Hippocampal formation (tissue), 2 donors: ENCODE results near the gene PPP1R9A.
"Not testable (repeated sequence)": the region's sequence is repeated elsewhere in the genome, so short reads cannot be mapped to it uniquely, and the experiment has no call there.

Source experiments
- DNase-seq, 2 donors: peaks; one replicate each; lab custom pipeline; 2025; lab: John Stamatoyannopoulos, UW

The PPP1R9A gene

DNA sequence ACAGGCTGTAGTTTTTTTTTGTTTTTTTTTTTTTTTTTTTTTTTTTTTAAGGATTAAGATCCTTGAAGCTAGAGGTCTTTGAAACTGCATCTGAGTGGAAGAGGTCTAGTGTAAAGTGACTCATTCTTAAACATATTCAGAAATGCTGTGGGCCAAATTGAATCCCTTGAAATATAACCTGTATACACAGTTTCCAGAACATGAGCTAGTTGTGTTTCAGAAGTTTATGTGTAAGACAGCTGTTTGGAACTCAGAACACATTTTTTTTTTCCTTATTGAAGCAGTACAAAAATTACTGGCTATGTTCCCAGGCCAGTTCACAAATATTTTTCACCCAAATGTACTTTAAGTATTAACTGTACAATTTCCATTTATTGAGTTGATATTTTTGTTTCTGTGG, 67.9 kb downstream of the PPP1R9A start:
- no peak for DNase-seq

DNA sequence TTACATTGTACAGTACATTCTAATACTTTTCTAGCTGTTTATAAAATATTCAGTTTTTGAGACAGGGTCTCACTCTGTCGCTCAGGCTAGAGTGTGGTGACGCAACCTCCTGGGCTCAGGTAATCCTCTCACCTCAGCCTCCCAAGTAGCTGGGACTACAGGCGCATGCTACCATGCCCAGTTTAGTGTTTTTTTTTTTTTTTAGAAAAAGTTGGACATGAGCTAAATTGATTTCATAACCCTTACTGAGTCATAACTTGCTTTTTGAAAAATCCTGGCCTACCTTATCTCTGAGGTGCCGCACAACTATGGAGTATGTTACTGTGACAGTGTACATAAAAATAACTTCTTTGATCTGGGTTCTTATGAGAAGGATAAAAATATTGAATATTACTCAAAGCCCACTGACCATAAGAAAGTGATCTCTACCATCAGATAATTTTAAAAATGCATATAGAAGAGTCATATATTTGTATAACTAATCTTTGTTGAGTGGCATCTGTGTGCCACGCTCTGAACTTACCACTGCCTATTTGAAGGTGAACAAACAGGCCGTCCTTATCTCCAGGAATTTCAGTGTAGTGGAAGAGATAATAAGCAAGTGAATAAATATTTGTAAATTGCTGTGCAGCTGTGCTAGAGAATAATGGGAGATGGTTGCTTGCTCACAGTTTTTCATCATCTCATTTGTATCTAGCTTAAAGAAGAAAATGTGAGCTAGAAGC, 73.2 kb downstream of the PPP1R9A start:
- DNase-seq, result no peak

DNA sequence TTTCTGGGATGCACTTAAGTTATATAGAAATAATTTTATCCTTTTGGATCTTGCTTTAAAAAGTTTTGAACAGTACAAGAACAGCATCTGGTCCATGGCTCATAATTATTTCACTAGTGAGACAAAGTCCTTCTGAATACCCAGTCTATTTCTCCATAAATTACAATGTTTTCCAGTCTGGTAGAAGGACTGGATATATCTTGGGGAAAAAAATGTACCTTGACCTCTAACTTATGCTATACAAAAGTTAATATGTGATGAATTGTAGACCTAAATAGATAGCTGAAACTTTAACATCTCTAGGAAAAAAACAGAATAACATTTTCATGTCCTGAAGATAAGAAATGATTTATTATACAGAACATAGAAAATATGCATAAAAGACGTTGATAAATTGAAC, 88.5 kb downstream of the PPP1R9A start:
- DNase-seq, result no peak

DNA sequence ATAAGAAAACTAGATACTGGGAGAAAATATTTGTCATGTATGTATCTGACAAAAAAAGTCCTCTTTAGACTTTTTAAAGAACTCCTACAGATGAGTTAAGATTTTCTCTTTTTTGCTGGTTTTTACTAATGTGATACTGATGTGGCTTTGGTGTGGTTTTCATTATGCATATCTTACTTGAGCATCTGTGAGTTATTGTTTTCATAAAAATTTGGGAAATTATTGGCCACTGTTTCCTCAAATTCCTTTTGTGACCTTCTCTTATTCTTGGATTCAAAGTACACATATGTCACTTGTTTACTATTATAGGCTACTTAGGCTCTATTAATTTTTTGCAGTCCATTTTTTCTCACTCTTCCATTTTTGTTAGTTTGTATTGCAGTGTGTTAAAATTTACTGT, 89.0 kb downstream of the PPP1R9A start:
- no peak for DNase-seq

DNA sequence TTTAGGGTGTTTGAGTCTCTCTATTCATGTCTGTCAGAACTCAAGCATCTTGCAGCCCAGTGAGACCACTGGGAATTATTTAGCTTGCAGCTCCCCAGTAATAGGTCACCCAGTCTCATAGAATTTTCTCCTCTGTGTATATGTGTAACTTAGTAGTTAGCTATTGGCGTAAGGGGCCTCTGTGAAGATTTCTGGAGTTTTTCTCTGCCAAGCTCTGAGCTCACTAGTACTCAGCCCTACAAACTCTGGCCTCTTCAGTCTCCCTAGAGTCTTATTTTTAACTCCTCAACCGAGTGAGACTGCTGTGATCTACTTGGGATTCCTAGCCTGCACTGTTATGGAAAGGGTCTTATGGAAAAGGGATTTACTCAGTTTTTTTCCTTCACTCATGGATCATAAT, 90.2 kb downstream of the PPP1R9A start:
- DNase-seq, result no peak

DNA sequence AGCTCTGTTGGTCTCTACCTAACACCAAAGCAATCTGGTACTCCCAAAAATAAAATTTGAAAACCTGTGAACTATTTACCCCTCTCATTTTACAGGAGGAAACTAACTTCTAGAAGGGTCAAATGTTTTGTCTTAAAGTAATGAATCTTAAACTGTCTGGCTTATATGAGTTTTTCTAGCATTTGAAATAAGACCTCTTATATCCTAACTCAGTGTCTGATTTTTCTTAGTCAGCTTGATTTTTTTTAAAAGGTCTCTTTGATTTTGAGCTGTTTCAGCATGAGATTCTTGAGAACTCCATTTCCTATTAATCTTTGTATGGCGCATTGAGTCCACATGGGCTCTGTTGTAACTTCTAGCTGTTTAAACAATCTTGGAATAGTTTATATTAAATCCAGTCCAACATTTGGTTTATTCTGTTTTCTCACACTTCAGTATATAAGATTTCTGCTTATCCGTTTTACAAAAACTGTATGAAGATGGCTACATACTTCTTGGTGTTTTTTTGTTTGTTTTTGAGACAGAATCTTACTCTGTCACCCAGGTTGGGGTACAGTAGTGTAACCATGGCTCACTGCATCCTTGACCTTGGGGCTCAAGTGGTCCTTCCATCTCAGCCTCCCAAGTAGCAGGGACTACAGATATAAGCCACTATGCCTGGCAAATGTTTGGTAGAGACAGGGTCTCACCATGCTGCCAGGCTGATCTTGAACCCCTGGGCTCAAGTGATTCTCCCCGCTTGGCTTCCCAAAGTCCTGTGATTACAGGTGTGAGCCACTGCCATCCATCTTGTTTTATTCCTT, 91.1 kb downstream of the PPP1R9A start:
- no peak for DNase-seq

DNA sequence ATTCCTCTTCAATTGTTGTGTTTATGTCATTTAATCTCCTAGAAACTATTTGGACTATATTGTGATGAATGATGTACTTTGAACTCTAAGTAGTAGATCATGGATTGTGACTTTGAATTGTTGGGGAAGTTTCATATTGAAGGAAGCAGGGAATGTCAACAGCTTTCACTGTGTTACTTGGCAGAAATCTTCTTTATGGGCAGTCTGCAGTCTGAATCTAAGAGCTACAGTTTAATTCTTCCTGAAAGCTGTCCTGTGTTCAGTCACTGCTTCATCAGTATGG, 91.6 kb downstream of the PPP1R9A start:
- DNase-seq, result no peak

DNA sequence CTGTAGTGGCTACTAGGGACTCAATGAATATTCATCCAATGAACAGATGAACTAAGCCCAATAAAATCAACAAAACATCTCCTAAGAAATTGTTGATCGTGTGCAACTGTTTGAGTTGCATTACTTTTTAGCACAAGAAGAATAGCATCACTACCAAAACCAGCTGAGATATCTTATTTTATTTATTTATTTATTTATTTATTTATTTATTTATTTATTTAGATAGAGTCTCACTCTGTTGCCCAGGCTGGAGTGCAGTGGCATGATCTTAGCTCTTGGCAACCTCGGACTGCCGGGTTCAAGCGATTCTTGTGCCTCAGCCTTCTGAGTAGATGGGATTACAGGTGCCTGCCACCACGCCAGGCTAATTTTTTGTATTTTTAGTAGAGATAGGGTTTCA, 92.2 kb downstream of the PPP1R9A start:
- not testable (repeated sequence) for DNase-seq

GRCh38 chr7:95001258-95001657, 93.9 kb downstream of the PPP1R9A start:
- DNase-seq, result no peak

GRCh38 chr7:95001815-95002561, 94.6 kb downstream of the PPP1R9A start:
- no peak for DNase-seq

DNA sequence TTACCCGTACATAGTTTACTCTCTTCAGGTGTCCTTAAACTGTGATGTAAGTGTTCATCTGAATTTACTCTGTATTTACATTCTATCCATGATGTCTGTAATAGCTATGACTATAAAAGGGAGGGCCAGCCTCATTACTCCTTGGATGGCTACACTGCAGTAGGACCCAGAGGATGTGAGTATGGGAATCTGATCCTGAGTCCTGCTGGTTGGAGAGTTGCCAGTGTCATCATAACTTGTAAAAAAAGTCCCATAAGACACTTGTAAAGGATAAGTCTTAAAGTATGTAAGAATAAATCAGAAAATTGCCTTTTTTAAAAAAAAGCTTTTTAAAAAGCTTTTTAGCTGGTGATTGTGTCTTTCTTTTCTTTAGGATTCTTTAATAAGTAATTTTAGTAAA, 95.4 kb downstream of the PPP1R9A start:
- DNase-seq, result no peak

- no peak for DNase-seq
Measured at GRCh38 chr7:95004618-95005247, 97.3 kb downstream of the PPP1R9A start.

DNA sequence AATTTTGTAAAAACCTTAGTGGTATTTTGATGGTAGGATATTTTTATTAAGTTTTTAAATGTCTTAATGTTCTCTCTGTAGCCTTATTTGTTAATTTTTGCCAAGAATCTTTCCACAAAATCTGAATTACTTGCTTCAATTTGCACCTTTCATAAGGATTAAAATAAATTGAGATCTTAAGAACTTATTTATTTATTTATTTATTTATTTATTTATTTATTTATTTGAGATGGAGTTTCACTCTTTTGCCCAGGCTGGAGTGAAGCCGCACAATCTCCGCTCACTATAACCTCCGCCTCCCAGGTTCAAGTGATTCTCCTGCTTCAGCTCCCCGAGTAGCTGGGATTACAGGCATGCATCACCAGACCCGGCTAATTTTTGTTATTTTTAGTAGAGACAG, 98.6 kb downstream of the PPP1R9A start:
- DNase-seq, result no peak

DNA sequence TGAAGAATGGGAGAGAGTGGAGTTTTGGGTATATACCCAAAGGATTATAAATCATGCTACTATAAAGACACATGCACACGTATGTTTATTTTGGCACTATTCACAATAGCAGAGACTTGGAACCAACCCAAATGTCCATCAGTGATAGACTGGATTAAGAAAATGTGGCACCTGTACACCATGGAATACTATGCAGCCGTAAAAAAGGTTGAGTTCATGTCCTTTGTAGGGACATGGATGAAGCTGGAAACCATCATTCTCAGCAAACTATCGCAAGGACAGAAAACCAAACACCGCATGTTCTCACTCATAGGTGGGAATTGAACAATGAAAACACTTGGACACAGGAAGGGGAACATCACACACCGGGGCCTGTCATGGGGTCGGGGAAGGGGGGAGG, 101.4 kb downstream of the PPP1R9A start:
- not testable (repeated sequence) for DNase-seq

DNA sequence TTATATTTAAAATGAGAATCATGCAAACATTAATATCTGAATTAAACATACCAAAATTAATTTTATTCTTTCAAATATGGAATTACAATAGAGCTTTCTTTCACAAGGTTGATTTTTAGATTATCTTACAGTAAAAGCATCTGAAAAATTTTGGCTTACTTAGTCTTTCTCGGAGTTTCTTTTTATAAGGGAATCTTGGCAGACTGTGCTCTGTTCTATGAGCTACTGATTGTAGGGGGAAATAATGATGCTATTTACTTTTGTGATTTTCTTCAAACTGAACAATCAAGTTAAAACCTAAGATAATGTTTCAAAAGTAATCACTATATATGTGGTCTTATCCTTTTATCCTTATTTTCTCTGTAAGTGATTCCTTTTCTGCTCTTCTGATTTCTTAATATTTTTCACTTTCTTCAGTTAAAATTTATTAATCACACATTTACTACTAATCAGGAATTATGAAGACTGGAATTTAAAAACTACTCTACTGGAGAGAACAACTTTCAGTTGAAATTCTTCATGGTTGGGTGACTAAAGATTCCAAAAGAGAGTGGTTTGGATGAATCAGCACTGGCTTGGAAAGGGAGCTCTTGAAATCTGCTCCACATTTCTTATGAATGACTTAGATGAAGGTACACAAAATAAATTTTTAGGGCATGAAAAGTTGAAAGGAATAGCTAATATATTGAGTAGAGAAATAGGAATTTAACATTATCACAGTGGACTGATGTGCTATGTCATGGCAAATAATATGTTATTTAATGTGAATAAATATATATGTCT, 103.9 kb downstream of the PPP1R9A start:
- DNase-seq, result no peak

GRCh38 chr7:95011995-95012394, 104.6 kb downstream of the PPP1R9A start:
- no peak for DNase-seq

GRCh38 chr7:95018021-95018420, 110.6 kb downstream of the PPP1R9A start:
- DNase-seq, result no peak

DNA sequence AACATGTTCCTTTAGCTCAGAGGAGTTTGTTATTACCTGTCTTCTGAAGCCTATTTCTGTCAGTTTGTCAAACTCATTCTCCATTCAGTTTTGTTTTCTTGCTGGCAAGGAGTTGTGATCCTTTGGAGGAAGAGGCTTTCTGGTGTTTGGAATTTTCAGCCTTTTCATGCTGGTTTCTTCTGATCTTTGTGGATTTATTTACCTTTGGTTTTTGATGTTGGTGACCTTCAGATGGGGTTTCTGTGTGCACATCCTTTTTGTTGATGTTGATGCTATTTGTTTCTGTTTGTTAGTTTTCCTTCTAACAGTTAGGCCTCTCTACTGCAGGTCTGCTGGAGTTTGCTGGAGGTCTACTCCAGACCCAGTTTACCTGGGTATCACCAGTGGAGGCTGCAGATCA, 118.6 kb downstream of the PPP1R9A start:
- no peak for DNase-seq

GRCh38 chr7:95026421-95027072, 119.2 kb downstream of the PPP1R9A start:
- DNase-seq, result no peak

DNA sequence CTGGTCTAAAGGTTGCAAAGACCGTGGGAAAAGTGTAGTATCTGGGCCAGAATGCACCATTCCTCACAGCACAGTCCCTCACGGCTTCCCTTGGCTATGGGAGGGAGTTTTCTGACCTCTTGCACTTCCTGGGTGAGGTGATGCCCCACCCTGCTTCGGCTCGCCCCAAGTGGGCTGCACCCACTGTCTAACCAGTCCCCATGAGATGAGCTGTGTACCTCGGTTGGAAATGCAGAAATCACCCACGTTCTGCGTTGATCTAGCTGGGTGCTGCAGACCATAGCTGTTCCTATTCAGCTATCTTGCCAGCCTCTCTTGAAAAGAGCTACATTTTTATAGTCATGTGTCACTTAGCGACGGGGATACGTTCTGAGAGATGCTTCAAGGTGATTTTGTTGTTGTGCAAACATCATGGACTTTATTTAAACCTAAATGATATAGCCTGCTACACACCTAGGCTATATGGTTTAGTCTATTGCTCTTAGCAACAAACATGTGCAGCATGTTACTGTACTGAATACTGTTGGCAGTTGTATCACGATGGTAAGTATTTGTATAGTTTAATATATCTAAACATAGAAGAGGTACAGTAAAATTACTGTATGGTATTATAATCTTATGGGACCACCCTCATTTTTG, 120.0 kb downstream of the PPP1R9A start:
- no peak for DNase-seq

- DNase-seq, result no peak
Measured at GRCh38 chr7:95028683-95029082, 121.3 kb downstream of the PPP1R9A start.
